Keratinocyte (primary cell): ENCODE measurements around the gene WDR76. TPM values are rescaled to one million over a fixed set of nuclear protein-coding genes. Genes with fewer than 3 reads are reported as not detected.

Experiments used
- DNase-seq: peaks from one replicate; pipeline ENCODE4 v3.0.0-alpha.2; 2011; ENCODE audit warnings: low read depth, missing footprints, low spot score
- FAIRE-seq: peaks from 2 replicates; lab custom pipeline; 2011; peaks lifted over from hg19 to GRCh38; lab: Jason Lieb, UNC
- H2AFZ ChIP-seq: 2 replicates; pipeline ENCODE4 v1.6.0; 2012; ENCODE audit warnings: low read length, control low read depth, inconsistent platforms; ENCODE audit not compliant: control insufficient read depth
- H3K27ac ChIP-seq: 2 replicates; pipeline ENCODE4 v1.5.1; 2011; ENCODE audit warnings: low read length; ENCODE audit not compliant: control insufficient read depth, insufficient read depth
- H3K27me3 ChIP-seq: 3 replicates; pipeline ENCODE4 v1.6.0; 2011; ENCODE audit warnings: low read length; ENCODE audit not compliant: control insufficient read depth, insufficient read depth; ENCODE audit errors: extremely low read depth
- H3K36me3 ChIP-seq, 2 experiments: 2 replicates in 1 of 2; 3 replicates in 1 of 2; pipeline ENCODE4 v1.5.1; 2011; ENCODE audit warnings: low read length in 2 of 2, mild to moderate bottlenecking in 1 of 2; ENCODE audit not compliant: control insufficient read depth in 2 of 2, insufficient read depth in 2 of 2; ENCODE audit errors: extremely low read depth in 1 of 2
- H3K4me1 ChIP-seq: 3 replicates; pipeline ENCODE4 v1.5.1; 2011; ENCODE audit warnings: low read length; ENCODE audit not compliant: control insufficient read depth, insufficient read depth; ENCODE audit errors: extremely low read depth
- H3K4me2 ChIP-seq: 3 replicates; pipeline ENCODE4 v1.6.0; 2011; ENCODE audit warnings: low read depth, low read length; ENCODE audit not compliant: control insufficient read depth, insufficient read depth; ENCODE audit errors: extremely low read depth
- H3K4me3 ChIP-seq, 3 experiments: fragments of 200-600 bp in 1 of 3; sonication (generic) in 1 of 3; 2 replicates in 2 of 3; 3 replicates in 1 of 3; pipeline ENCODE4 v1.5.1; 2011 to 2016; ENCODE audit warnings: low read length in 3 of 3, mild to moderate bottlenecking in 3 of 3, control low read depth in 2 of 3, inconsistent platforms in 1 of 3, low read depth in 1 of 3, mixed read lengths in 1 of 3, mixed run types in 1 of 3, moderate library complexity in 1 of 3; ENCODE audit not compliant: control insufficient read depth in 2 of 3, insufficient read depth in 2 of 3; ENCODE audit errors: extremely low read depth in 1 of 3
- H3K79me2 ChIP-seq: 2 replicates; pipeline ENCODE4 v1.6.0; 2012; ENCODE audit warnings: low read length; ENCODE audit not compliant: control insufficient read depth, insufficient read depth
- H3K9ac ChIP-seq: 3 replicates; pipeline ENCODE4 v1.6.0; 2011; ENCODE audit warnings: low read length; ENCODE audit not compliant: control insufficient read depth, insufficient read depth; ENCODE audit errors: extremely low read depth
- H3K9me1 ChIP-seq: 3 replicates; pipeline ENCODE4 v1.6.0; 2011; ENCODE audit warnings: low read length; ENCODE audit not compliant: control insufficient read depth, insufficient read depth; ENCODE audit errors: extremely low read depth
- H3K9me3 ChIP-seq: 2 replicates; pipeline ENCODE4 v1.5.1; 2012; ENCODE audit warnings: low read depth, low read length; ENCODE audit not compliant: control insufficient read depth
- H4K20me1 ChIP-seq: 3 replicates; pipeline ENCODE4 v1.6.0; 2011; ENCODE audit warnings: low read length; ENCODE audit not compliant: control insufficient read depth, insufficient read depth; ENCODE audit errors: extremely low read depth
- CTCF ChIP-seq, 3 experiments: IDR thresholded peaks in 1 of 3; conservative IDR thresholded peaks in 1 of 3; optimal IDR thresholded peaks in 1 of 3; 2 replicates in 2 of 3; 3 replicates in 1 of 3; pipeline versions ENCODE3 to v1.5.1; 2011; ENCODE audit warnings: low read length in 3 of 3, mild to moderate bottlenecking in 3 of 3, moderate library complexity in 2 of 3, control low read depth in 1 of 3, inconsistent platforms in 1 of 3; ENCODE audit not compliant: insufficient read depth in 2 of 3; ENCODE audit errors: extremely low read depth in 1 of 3
- EZH2 ChIP-seq: IDR thresholded peaks from one replicate; pipeline ENCODE4 v1.6.1; 2012; ENCODE audit warnings: inconsistent platforms, mild to moderate bottlenecking, low read length, moderate library complexity
- dilution Hi-C: fragments of 300-500 bp; cut with MboI; formaldehyde crosslinking; loops from one replicate; pipeline ENCODE4 v1.7.0; 2020; ENCODE audit warnings: low sequenced_read_pairs; ENCODE audit not compliant: extremely low pct_ligation_motif_present
- polyA plus RNA-seq, 5 experiments: library from polyadenylated mRNA; depleted of rRNA in 3 of 5; stranded (reverse) in 3 of 5; stranded (forward) in 1 of 5; unstranded in 1 of 5; fragments of >200 nt; gene quantifications; 1 replicate in 1 of 5; 2 replicates in 3 of 5; 3 replicates in 1 of 5; pipeline versions ENCODE4 v1.2.1 to v1.2.3, GENCODE V29; 2011 to 2012; ENCODE audit warnings: missing spikeins in 2 of 5, low read depth in 1 of 5, low replicate concordance in 1 of 5

Gene WDR76
- polyA plus RNA-seq, 1 donor (not counting 4 experiments of a cell fraction or from before 2014, with no cell fraction given) = 4.7 TPM

GRCh38 chr15:43881245-43881644 is 54.4 kb downstream of the WDR76 start:
- Histone ChIP-seq H2AFZ (no peak overlapping the region), H3K4me1 (no peaks in the 10 kb centered on the region), H4K20me1 (no peaks in the 10 kb centered on the region), H3K27me3 (no peaks in the 10 kb centered on the region), H3K27ac (no peak overlapping the region), H3K9ac (no peak overlapping the region), H3K4me3 (no peak overlapping the region), H3K36me3 (peaks cover 7 to 26% of the 10 kb centered on the region in 2 experiments), H3K79me2 (no peaks in the 10 kb centered on the region), H3K4me2 (no peak overlapping the region), H3K9me1 (no peaks in the 10 kb centered on the region), H3K9me3 (no peaks in the 10 kb centered on the region)
- DNase-seq = no peak
- TF ChIP-seq EZH2 = no peak
- TF ChIP-seq CTCF (optimal IDR thresholded peaks at IDR 0.05 in 1 of 3, IDR thresholded peaks at IDR 0.05 in 1 of 3, conservative IDR thresholded peaks at IDR 0.05 in 1 of 3; ENCODE audit: extremely low read depth in 1 of 3, insufficient read depth in 2 of 3, low read length in 3 of 3) = no peak
- dilution Hi-C loops = no loop called here
- FAIRE-seq = peak; percentile 36

GRCh38 chr15:43881944-43882343 is 55.1 kb downstream of the WDR76 start:
- Histone ChIP-seq H3K9me1 (no peaks in the 10 kb centered on the region), H3K36me3 (peaks cover 7 to 26% of the 10 kb centered on the region in 2 experiments), H3K9me3 (no peaks in the 10 kb centered on the region), H4K20me1 (no peaks in the 10 kb centered on the region), H3K27me3 (no peaks in the 10 kb centered on the region), H2AFZ (no peak overlapping the region), H3K79me2 (no peaks in the 10 kb centered on the region), H3K9ac (no peak overlapping the region), H3K27ac (no peak overlapping the region), H3K4me2 (no peak overlapping the region), H3K4me3 (no peak overlapping the region), H3K4me1 (no peaks in the 10 kb centered on the region)
- FAIRE-seq = no peak
- dilution Hi-C loops = no loop called here
- no peak for DNase-seq
- no peak for TF ChIP-seq EZH2
- peak; percentile 61 to 71 (median 64) for TF ChIP-seq CTCF (optimal IDR thresholded peaks at IDR 0.05 in 1 of 3, IDR thresholded peaks at IDR 0.05 in 1 of 3, conservative IDR thresholded peaks at IDR 0.05 in 1 of 3; ENCODE audit: extremely low read depth in 1 of 3, insufficient read depth in 2 of 3, low read length in 3 of 3)
